Calu3 (cell line): Measurements from ENCODE around the gene TPRG1. TPM values are rescaled to one million over a fixed set of nuclear protein-coding genes. Genes with fewer than 3 reads are reported as not detected.

Experiments
- Bru-seq: library from RNA; stranded (reverse); fragments of 400-500 nt; gene quantifications from one replicate; lab custom pipeline; 2021; lab: Mats Ljungman, UMichigan
- BruChase-seq, 2 experiments: library from RNA; stranded (reverse); fragments of 400-500 nt; gene quantifications; one replicate each; lab custom pipeline; 2021; lab: Mats Ljungman, UMichigan
- BruUV-seq: library from RNA; stranded (reverse); fragments of 400-500 nt; replicated peaks from 2 replicates; lab custom pipeline; 2021; lab: Mats Ljungman, UMichigan
- CTCF ChIA-PET: fragments of 300-600 bp; sonication (Branson Sonifier 250); formaldehyde crosslinking; loops from one replicate; lab custom pipeline; 2022; ENCODE audit warnings: antibody characterized with exemption; lab: Charles Lee
- DNase-seq: peaks from one replicate; pipeline ENCODE4 v3.0.0; 2022
- H3K27ac Mint-ChIP-seq: one replicate; pipeline ENCODE4 v1.8.0; 2022; ENCODE audit warnings: mixed read lengths; ENCODE audit not compliant: unreplicated experiment
- H3K27me3 Mint-ChIP-seq: one replicate; pipeline ENCODE4 v1.8.0; 2022; ENCODE audit warnings: mixed read lengths; ENCODE audit not compliant: unreplicated experiment
- H3K36me3 Mint-ChIP-seq: one replicate; pipeline ENCODE4 v1.8.0; 2022; ENCODE audit warnings: mild to moderate bottlenecking, moderate library complexity, mixed read lengths; ENCODE audit not compliant: insufficient read depth, unreplicated experiment
- H3K4me1 Mint-ChIP-seq: one replicate; pipeline ENCODE4 v1.8.0; 2022; ENCODE audit warnings: mild to moderate bottlenecking, low read depth, mixed read lengths; ENCODE audit not compliant: unreplicated experiment
- H3K4me3 Mint-ChIP-seq: one replicate; pipeline ENCODE4 v1.8.0; 2022; ENCODE audit warnings: mild to moderate bottlenecking, low read depth, moderate library complexity, mixed read lengths; ENCODE audit not compliant: unreplicated experiment
- H3K9me3 Mint-ChIP-seq: one replicate; pipeline ENCODE4 v1.8.0; 2022; ENCODE audit warnings: low read depth, mixed read lengths; ENCODE audit not compliant: unreplicated experiment
- intact Hi-C: fragments of 100-400 bp; cut with micrococcal nuclease; formaldehyde crosslinking; loops from one replicate; pipeline ENCODE4 v1.10.0; 2022; ENCODE audit not compliant: unreplicated experiment
- long read RNA-seq: library from polyadenylated mRNA; stranded (forward); transcript quantifications from one replicate; pipeline ENCODE4 v2.0.0, GENCODE V29; 2022
- total RNA-seq: library from RNA; stranded (reverse); gene quantifications from 2 replicates; pipeline ENCODE4 v1.2.3, GENCODE V29; 2022
- TF ChIP-seq, protein P1 (sequence below): fragments of 200-600 bp; IDR thresholded peaks from one replicate; pipeline ENCODE4 v1.8.0; 2022; ENCODE audit warnings: antibody characterized with exemption; ENCODE audit not compliant: unreplicated experiment

Gene TPRG1, protein sequence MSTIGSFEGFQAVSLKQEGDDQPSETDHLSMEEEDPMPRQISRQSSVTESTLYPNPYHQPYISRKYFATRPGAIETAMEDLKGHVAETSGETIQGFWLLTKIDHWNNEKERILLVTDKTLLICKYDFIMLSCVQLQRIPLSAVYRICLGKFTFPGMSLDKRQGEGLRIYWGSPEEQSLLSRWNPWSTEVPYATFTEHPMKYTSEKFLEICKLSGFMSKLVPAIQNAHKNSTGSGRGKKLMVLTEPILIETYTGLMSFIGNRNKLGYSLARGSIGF
- total RNA-seq (1.2 and 2.1 TPM in 2 replicates), Bru-seq, nascent RNA (percentile 31 among the genes with signal in this experiment), BruChase-seq, experiment 1, labeled RNA remaining after a 6-hour chase (percentile 33 among the genes with signal in this experiment), BruChase-seq, experiment 2, labeled RNA remaining after a 2-hour chase (percentile 29 among the genes with signal in this experiment)
- long read RNA-seq, partial matches to known transcripts, result 0 of 2 reads
- long read RNA-seq, other reads (novel, unspliced or antisense), result 2 of 2 reads

DNA sequence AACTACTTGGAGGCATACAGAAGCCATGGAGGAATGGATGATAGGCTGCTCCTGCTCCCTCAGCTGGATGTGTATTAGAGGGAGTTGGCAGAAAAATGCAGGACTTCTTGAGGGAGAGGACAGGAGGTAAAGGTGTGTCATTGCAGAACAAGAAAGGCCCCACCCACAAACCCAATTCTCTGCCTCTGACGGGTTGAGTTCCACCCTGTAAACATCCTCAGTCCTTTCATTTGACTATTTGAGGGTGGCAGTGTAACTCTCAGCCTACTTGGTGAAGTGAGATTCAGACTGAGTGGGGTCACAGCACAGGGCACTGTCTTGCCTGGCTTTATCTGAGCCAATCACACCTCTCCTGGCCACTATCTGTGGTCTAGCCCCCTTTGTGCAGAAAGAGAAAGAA is at the start of gene TPRG1:
Gene TPRG1, plus strand, starts transcription at position 265 of the 400 bp plus-strand sequence. CDS start 35,414 bp downstream, outside the sequence.
- H3K4me3 Mint-ChIP-seq, result no peak within 1 kb of the TSS
- H3K9me3 Mint-ChIP-seq, result no peaks in the 10 kb centered on the region
- no TSS peak for BruUV-seq

DNA sequence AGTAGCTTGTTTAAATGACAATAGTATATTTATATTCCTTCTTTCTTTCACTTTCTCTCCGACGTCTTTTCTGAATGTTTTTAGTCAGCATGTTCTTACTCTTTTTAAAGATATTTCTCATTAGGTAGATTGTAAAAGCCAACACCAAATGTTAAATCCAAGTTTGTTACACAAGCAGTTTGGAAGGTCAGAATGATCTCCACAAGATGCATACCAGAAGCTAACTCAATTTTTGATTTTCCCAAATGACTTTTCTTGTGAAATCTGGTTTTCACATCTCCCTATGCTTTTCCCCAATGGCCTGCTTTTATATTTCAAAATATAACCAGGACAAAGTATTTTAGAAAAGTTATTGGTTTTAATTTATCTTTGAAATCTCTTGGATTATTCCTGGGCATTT is 49.7 kb upstream of the TPRG1 start:
- H3K9me3 Mint-ChIP-seq, result no peaks in the 10 kb centered on the region
- H3K4me1 Mint-ChIP-seq, result peaks cover 8% of the 10 kb centered on the region
- H3K27ac Mint-ChIP-seq, result no peak overlapping the region
- H3K36me3 Mint-ChIP-seq, result no peaks in the 10 kb centered on the region
- BruUV-seq, result no TSS peak
- no peak overlapping the region for H3K4me3 Mint-ChIP-seq
- TF ChIP-seq, protein P1, sequence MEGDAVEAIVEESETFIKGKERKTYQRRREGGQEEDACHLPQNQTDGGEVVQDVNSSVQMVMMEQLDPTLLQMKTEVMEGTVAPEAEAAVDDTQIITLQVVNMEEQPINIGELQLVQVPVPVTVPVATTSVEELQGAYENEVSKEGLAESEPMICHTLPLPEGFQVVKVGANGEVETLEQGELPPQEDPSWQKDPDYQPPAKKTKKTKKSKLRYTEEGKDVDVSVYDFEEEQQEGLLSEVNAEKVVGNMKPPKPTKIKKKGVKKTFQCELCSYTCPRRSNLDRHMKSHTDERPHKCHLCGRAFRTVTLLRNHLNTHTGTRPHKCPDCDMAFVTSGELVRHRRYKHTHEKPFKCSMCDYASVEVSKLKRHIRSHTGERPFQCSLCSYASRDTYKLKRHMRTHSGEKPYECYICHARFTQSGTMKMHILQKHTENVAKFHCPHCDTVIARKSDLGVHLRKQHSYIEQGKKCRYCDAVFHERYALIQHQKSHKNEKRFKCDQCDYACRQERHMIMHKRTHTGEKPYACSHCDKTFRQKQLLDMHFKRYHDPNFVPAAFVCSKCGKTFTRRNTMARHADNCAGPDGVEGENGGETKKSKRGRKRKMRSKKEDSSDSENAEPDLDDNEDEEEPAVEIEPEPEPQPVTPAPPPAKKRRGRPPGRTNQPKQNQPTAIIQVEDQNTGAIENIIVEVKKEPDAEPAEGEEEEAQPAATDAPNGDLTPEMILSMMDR, result no peak
- CTCF ChIA-PET, result no interaction called here
- no peak for DNase-seq
- intact Hi-C loops, result no loop called here
- no peaks in the 10 kb centered on the region for H3K27me3 Mint-ChIP-seq

More for the DNA sequence above, at the start of gene TPRG1:
- TF ChIP-seq, protein P1, result no peak
- peaks cover 6% of the 10 kb centered on the region for H3K36me3 Mint-ChIP-seq
- CTCF ChIA-PET, result interaction anchor here (0.8 kb wide), 1 partner anchor 61 kb away, joined by 3 read pairs; no protein-coding TSS in a partner anchor
- no peak for DNase-seq
- H3K27ac Mint-ChIP-seq, result no peak within 1 kb of the TSS
- no peaks in the 10 kb centered on the region for H3K27me3 Mint-ChIP-seq
- intact Hi-C loops, result no loop called here
- H3K4me1 Mint-ChIP-seq, result peaks cover 38% of the 10 kb centered on the region

DNA sequence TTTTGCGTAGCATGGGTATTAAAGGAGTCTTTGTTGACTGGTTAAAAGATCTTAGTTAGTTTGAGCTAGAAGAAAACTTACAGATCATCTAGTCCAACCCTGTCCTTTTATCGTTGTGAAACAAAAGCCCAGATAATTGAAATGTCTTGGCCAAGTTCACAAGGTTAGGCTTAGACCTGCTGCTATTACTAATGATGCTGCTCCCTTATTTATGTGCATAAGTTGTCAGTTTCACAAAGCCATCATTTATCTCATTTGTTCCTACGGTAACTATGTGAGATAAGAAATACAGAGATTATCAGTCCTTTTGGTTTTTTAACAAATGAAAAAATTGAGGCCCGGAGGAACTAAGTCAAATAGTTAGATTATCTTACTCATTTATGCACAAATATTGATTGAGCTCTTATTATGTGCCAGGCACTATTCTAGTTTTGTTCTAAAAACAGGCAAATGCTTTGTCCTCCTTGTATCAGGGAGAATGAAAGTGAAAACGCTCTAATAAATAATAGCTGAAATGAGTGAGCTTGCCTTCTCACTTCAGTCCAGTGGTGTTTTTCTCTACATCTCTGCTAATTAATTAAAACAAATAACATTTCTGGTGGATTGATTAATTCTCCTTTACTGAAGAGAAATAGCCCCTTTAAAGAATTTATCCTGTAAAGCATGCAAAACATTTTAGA is 49.1 kb upstream of the TPRG1 start:
- no peak overlapping the region for H3K27ac Mint-ChIP-seq
- CTCF ChIA-PET, result interaction anchor here (0.6 kb wide), 1 partner anchor 22 kb away, joined by 4 read pairs; no protein-coding TSS in a partner anchor

More for the DNA sequence above, 49.1 kb upstream of the TPRG1 start:
- TF ChIP-seq, protein P1, result no peak
- Mint-ChIP-seq H3K4me3 (no peak overlapping the region), H3K4me1 (peaks cover 8% of the 10 kb centered on the region), H3K36me3 (no peaks in the 10 kb centered on the region), H3K9me3 (no peaks in the 10 kb centered on the region), H3K27me3 (no peaks in the 10 kb centered on the region)
- no TSS peak for BruUV-seq
- DNase-seq, result no peak
- intact Hi-C loops, result no loop called here
